K562 (cell line): ENCODE measurements around the gene CPNE1. TPM values are rescaled to one million over a fixed set of nuclear protein-coding genes. Genes with fewer than 3 reads are reported as not detected.

ENCODE experiments used
- ATAC-seq: fragments of 200-7000 bp; cut with Tn5 transposase; 3 replicates; pipeline ENCODE4 v1.9.1; 2020; ENCODE audit warnings: moderate library complexity
- BruUV-seq: library from RNA; stranded (reverse); fragments of 400-500 nt; replicated peaks from 2 replicates; lab custom pipeline; 2021; lab: Mats Ljungman, UMichigan
- CTCF ChIA-PET: fragments of 300-600 bp; formaldehyde crosslinking; extraction: SDS; loops from one replicate; lab custom pipeline; 2021; ENCODE audit warnings: low intra/inter-chr PET ratio; lab: Yijun Ruan, JAX
- POLR2A ChIA-PET: fragments of 300-600, 350-650 bp; sonication (Branson Sonifier 250); formaldehyde crosslinking; extraction: SDS; loops from one replicate; lab custom pipeline; 2021; ENCODE audit warnings: antibody characterized with exemption, inconsistent platforms; lab: Yijun Ruan, JAX
- DNase-seq, 4 experiments: peaks; one replicate each; pipeline versions ENCODE4 v3.0.0 to v3.0.0-alpha.2; 2011 to 2018; ENCODE audit warnings: low spot score in 3 of 4, mixed read lengths in 3 of 4; ENCODE audit errors: extremely low read depth in 1 of 4
- FAIRE-seq: peaks from 2 replicates; lab custom pipeline; 2011; peaks lifted over from hg19 to GRCh38; lab: Jason Lieb, UNC
- H2AFZ ChIP-seq: 2 replicates; pipeline ENCODE4 v1.6.0; 2011; ENCODE audit warnings: low read depth, low read length, control low read depth, inconsistent platforms
- H3K27ac ChIP-seq: fragments of 200-600 bp; 3 replicates; pipeline ENCODE4 v1.8.0; 2011; ENCODE audit warnings: low read depth, mild to moderate bottlenecking, control low read depth, inconsistent platforms, low read length, moderate library complexity, mixed read lengths; ENCODE audit errors: extremely low read depth
- H3K27me3 ChIP-seq, 2 experiments: fragments of 300-600 bp in 1 of 2; 2 replicates in 1 of 2; 3 replicates in 1 of 2; pipeline versions ENCODE4 v1.6.0 to v1.8.0; 2011; ENCODE audit warnings: inconsistent platforms in 2 of 2, low read length in 2 of 2, mild to moderate bottlenecking in 1 of 2, mixed read lengths in 1 of 2, moderate library complexity in 1 of 2; ENCODE audit not compliant: control insufficient read depth in 2 of 2, insufficient read depth in 2 of 2
- H3K36me3 ChIP-seq: fragments of 300-600 bp; 3 replicates; pipeline ENCODE4 v1.8.0; 2011; ENCODE audit warnings: mild to moderate bottlenecking, low read length, inconsistent platforms; ENCODE audit not compliant: control insufficient read depth, insufficient read depth
- H3K4me1 ChIP-seq, 2 experiments: fragments of 200-600 bp in 1 of 2; replicated peaks in 1 of 2; 2 replicates in 1 of 2; 3 replicates in 1 of 2; pipeline versions ENCODE4 v1.5.1 to v1.8.0; 2011; ENCODE audit warnings: inconsistent platforms in 2 of 2, low read length in 2 of 2, mild to moderate bottlenecking in 1 of 2, mixed read lengths in 1 of 2, moderate library complexity in 1 of 2; ENCODE audit not compliant: control insufficient read depth in 2 of 2, insufficient read depth in 2 of 2
- H3K4me2 ChIP-seq: 2 replicates; pipeline ENCODE4 v1.6.1; 2011; ENCODE audit warnings: low read length, control low read depth, inconsistent platforms, mixed read lengths; ENCODE audit not compliant: insufficient read depth
- H3K4me3 ChIP-seq: fragments of 200-600 bp; sonication (generic), shearing (Covaris generic); 2 replicates; pipeline ENCODE4 v1.5.1; 2016; ENCODE audit warnings: control low read depth, inconsistent platforms
- H3K79me2 ChIP-seq: fragments of 200-600 bp; 3 replicates; pipeline ENCODE4 v1.8.0; 2011; ENCODE audit warnings: low read length, inconsistent platforms; ENCODE audit not compliant: control insufficient read depth, insufficient read depth
- H3K9ac ChIP-seq, 2 experiments: 2 replicates each; pipeline versions ENCODE4 v1.6.0 to v1.6.1; 2011; ENCODE audit warnings: low read depth in 2 of 2, low read length in 2 of 2, control low read depth in 1 of 2, inconsistent platforms in 1 of 2, mild to moderate bottlenecking in 1 of 2, mixed read lengths in 1 of 2; ENCODE audit not compliant: insufficient read depth in 1 of 2
- H3K9me1 ChIP-seq: one replicate; pipeline ENCODE4 v1.6.0; 2011; ENCODE audit warnings: inconsistent platforms, mild to moderate bottlenecking, low read length, moderate library complexity; ENCODE audit not compliant: control insufficient read depth, insufficient read depth
- H3K9me3 ChIP-seq: replicated peaks from 2 replicates; pipeline ENCODE4 v1.5.1; 2011; ENCODE audit warnings: low read depth, low read length, inconsistent platforms; ENCODE audit not compliant: control insufficient read depth, insufficient read depth
- H4K20me1 ChIP-seq: replicated peaks from 2 replicates; pipeline ENCODE4 v1.6.1; 2011; ENCODE audit warnings: low read length, inconsistent platforms, mixed read lengths; ENCODE audit not compliant: control insufficient read depth, insufficient read depth
- BHLHE40 ChIP-seq: IDR thresholded peaks from 2 replicates; pipeline ENCODE4 v1.6.1; 2011; ENCODE audit warnings: low read length, improper control_type of control experiment
- CBX2 ChIP-seq: fragments of 200-600 bp; sonication (generic); IDR thresholded peaks from one replicate; pipeline ENCODE4 v1.6.1; 2012; ENCODE audit warnings: mild to moderate bottlenecking, low read length, inconsistent platforms; ENCODE audit not compliant: insufficient read depth, poor library complexity, severe bottlenecking
- DNMT1 ChIP-seq: fragments of 450-650 bp; IDR thresholded peaks from 2 replicates; pipeline ENCODE4 v1.6.1; 2016; ENCODE audit warnings: antibody characterized with exemption, mild to moderate bottlenecking
- ETV1 ChIP-seq: fragments of 450-650 bp; conservative IDR thresholded peaks from 2 replicates; pipeline ENCODE4 v1.6.1; 2016; ENCODE audit warnings: missing genetic modification characterization, control low read depth, low read depth, missing compliant biosample characterization
- HDAC2 ChIP-seq: fragments of 450-650 bp; IDR thresholded peaks from 2 replicates; pipeline ENCODE4 v1.6.1; 2016; ENCODE audit warnings: mild to moderate bottlenecking
- L3MBTL2 ChIP-seq: fragments of 450-650 bp; IDR thresholded peaks from 2 replicates; pipeline ENCODE4 v1.6.1; 2016; ENCODE audit warnings: mild to moderate bottlenecking, moderate library complexity
- MYC ChIP-seq, 2 experiments: fragments of 250-450 bp in 1 of 2; sonication (Bioruptor Pico) in 1 of 2; IDR thresholded peaks; 2 replicates each; pipeline versions ENCODE4 v1.5.1 to v1.6.1; 2012 to 2021; ENCODE audit warnings: low read depth in 2 of 2, borderline replicate concordance in 1 of 2, improper control_type of control experiment in 1 of 2, low read length in 1 of 2, mild to moderate bottlenecking in 1 of 2, moderate library complexity in 1 of 2
- NCOA1 ChIP-seq: fragments of 450-650 bp; IDR thresholded peaks from 2 replicates; pipeline ENCODE4 v1.6.1; 2016; ENCODE audit warnings: low read depth
- PHF8 ChIP-seq: fragments of 200-600 bp; sonication (generic); IDR thresholded peaks from 2 replicates; pipeline ENCODE4 v1.6.1; 2012; ENCODE audit warnings: mixed run types, mild to moderate bottlenecking, inconsistent platforms, low read length, moderate library complexity, borderline replicate concordance
- POLR2B ChIP-seq: fragments of 450-650 bp; IDR thresholded peaks from 2 replicates; pipeline ENCODE4 v1.6.1; 2018; ENCODE audit warnings: low read depth; ENCODE audit not compliant: partially characterized antibody
- SETDB1 ChIP-seq: IDR thresholded peaks from one replicate; pipeline ENCODE4 v1.6.1; 2012; ENCODE audit warnings: low read length, control low read depth, inconsistent platforms
- SMARCA5 ChIP-seq: fragments of 450-650 bp; IDR thresholded peaks from 2 replicates; pipeline ENCODE4 v1.6.1; 2016
- STAT5A ChIP-seq: IDR thresholded peaks from 2 replicates; pipeline ENCODE4 v1.6.1; 2012; ENCODE audit warnings: low read length, inconsistent platforms, borderline replicate concordance
- TAF9B ChIP-seq: fragments of 450-650 bp; IDR thresholded peaks from 2 replicates; pipeline ENCODE4 v1.6.1; 2018; ENCODE audit warnings: mild to moderate bottlenecking; ENCODE audit not compliant: partially characterized antibody
- TCF3 ChIP-seq: sonication (generic); formaldehyde crosslinking; IDR thresholded peaks from 2 replicates; pipeline ENCODE4 v1.4.0; 2020; ENCODE audit warnings: mild to moderate bottlenecking, missing genetic modification reagents
- ZBTB17 ChIP-seq: fragments of 450-650 bp; formaldehyde crosslinking; IDR thresholded peaks from 2 replicates; pipeline ENCODE4 v1.4.0; 2020; ENCODE audit warnings: mild to moderate bottlenecking
- ZSCAN29 ChIP-seq: fragments of 450-650 bp; IDR thresholded peaks from 2 replicates; pipeline ENCODE4 v1.6.1; 2017
- WGBS: fragments of 100-300 bp; shearing (Covaris generic); methylation state at CpG from one replicate; pipeline ENCODE4 v1.1.6; 2016; ENCODE audit warnings: low coverage, mixed read lengths; ENCODE audit not compliant: insufficient coverage; ENCODE audit errors: missing lambda C conversion rate; 5-methylcytosine and 5-hydroxymethylcytosine counted together
- in situ Hi-C: fragments of 300-500 bp; cut with MboI; formaldehyde crosslinking; loops from 4 replicates; pipeline ENCODE4 v1.15.0; 2018; ENCODE audit warnings: inconsistent platforms, mixed read lengths
- intact Hi-C: fragments of 100-400 bp; cut with micrococcal nuclease; formaldehyde crosslinking; loops from 2 replicates; pipeline ENCODE4 v1.14.2; 2022
- polyA plus RNA-seq, 8 experiments: library from polyadenylated mRNA; depleted of rRNA in 4 of 8; stranded (reverse) in 5 of 8; unstranded in 3 of 8; fragments of >200 nt; fragmentation: Nextera tagmentation in 2 of 8; fragmentation: Illumina TruSeq in 1 of 8; extraction: Ambion mirVana in 2 of 8; extraction: Trizol in 1 of 8; gene quantifications; 2 replicates each; pipeline versions ENCODE4 v1.2.1 to v1.2.3, GENCODE V29; 2011 to 2014; ENCODE audit warnings: inconsistent platforms in 1 of 8, missing spikeins in 1 of 8
- total RNA-seq, 7 experiments: library from RNA; depleted of rRNA in 6 of 7; stranded (reverse); fragments of >200 nt in 6 of 7; fragmentation: Illumina TruSeq in 2 of 7; extraction: Trizol in 2 of 7; gene quantifications; 2 replicates each; pipeline versions ENCODE4 v1.2.1 to v1.2.3, GENCODE V29; 2011 to 2021; ENCODE audit warnings: low replicate concordance in 1 of 7
- TF ChIP-seq, protein P1 (sequence below), 2 experiments: IDR thresholded peaks; 2 replicates each; pipeline ENCODE4 v1.6.1; 2011; ENCODE audit warnings: borderline replicate concordance in 1 of 2, control low read depth in 1 of 2, low read depth in 1 of 2, low read length in 1 of 2, mild to moderate bottlenecking in 1 of 2, mixed read lengths in 1 of 2, moderate library complexity in 1 of 2; ENCODE audit not compliant: insufficient read depth in 1 of 2, insufficient read length in 1 of 2, poor library complexity in 1 of 2, severe bottlenecking in 1 of 2; ENCODE audit errors: extremely low read depth in 1 of 2
- TF ChIP-seq, protein P2 (sequence below): fragments of 250-450 bp; sonication (Bioruptor Pico); IDR thresholded peaks from 2 replicates; pipeline ENCODE4 v1.6.1; 2021; ENCODE audit warnings: mild to moderate bottlenecking
- TF ChIP-seq, protein P3 (sequence below): fragments of 250-450 bp; sonication (Bioruptor Pico); IDR thresholded peaks from 2 replicates; pipeline ENCODE4 v1.5.0; 2020; ENCODE audit warnings: mild to moderate bottlenecking

The CPNE1 gene
- total and polyA plus RNA-seq, 9 of the 15 experiments (the other 6 are each of a cell fraction or from before 2014, with no cell fraction given): 42.1 to 102 (median 56.0) TPM

DNA sequence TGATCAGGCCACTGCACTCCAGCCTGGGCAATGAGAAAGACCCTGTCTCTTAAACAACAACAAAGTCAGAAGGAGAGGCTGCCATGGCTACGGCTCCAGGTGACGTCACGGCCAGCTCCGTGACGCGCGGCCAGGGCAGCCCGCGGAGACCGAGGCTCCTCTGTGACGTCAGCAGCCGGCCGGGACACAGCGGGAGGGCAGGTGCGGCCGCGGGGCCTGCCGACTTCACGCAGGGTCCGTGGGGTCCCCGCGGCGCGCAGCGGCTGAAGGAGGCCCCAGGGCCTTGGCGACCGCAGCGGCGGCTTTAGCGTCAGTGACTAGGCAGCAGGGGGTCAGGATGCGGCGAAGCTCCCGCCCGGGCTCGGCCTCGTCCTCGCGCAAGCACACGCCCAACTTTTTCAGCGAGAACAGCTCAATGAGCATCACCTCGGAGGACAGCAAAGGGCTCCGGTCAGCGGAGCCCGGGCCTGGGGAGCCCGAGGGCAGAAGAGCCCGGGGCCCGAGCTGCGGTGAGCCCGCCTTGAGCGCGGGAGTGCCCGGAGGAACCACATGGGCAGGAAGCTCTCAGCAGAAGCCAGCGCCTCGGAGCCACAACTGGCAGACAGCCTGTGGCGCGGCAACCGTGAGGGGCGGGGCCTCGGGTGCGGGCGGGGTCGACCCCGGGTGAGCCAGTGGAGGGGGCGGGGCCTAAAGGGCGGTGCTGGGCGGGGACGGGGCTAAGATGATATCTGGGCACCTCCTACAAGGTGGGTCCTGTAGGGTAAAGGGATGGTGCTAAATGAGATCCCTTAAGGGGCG is 48.8 kb downstream of the CPNE1 start, which contains the start of gene SPAG4:
SPAG4 (plus strand) TSS at position 163 of the 798 bp plus-strand sequence; CDS start at position 338, 175 bp downstream.
- ATAC-seq: peak; percentile 92
- BruUV-seq: TSS peak; percentile 85
- TF ChIP-seq TAF9B: no peak
- no peak for TF ChIP-seq TCF3 (CRISPR knock-in tag)
- TF ChIP-seq ZSCAN29: no peak
- TF ChIP-seq BHLHE40: no peak
- TF ChIP-seq DNMT1: no peak
- no peak for TF ChIP-seq STAT5A
- peak; percentile 97; the same call in 1 of the 2 replicates for TF ChIP-seq NCOA1
- no peak for TF ChIP-seq ZBTB17 (CRISPR knock-in tag)
- TF ChIP-seq SETDB1: no peak
- TF ChIP-seq SMARCA5: no peak
- TF ChIP-seq HDAC2: peak; percentile 30; the same call in 1 of the 2 replicates
- TF ChIP-seq POLR2B: peak; percentile 73
- no peak for TF ChIP-seq ETV1 (tag)
- TF ChIP-seq, protein P1, sequence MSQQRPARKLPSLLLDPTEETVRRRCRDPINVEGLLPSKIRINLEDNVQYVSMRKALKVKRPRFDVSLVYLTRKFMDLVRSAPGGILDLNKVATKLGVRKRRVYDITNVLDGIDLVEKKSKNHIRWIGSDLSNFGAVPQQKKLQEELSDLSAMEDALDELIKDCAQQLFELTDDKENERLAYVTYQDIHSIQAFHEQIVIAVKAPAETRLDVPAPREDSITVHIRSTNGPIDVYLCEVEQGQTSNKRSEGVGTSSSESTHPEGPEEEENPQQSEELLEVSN (IDR thresholded peaks at IDR 0.05; ENCODE audit: borderline replicate concordance in 1 of 2, extremely low read depth in 1 of 2, insufficient read depth in 1 of 2, insufficient read length in 1 of 2, low read depth in 1 of 2, low read length in 1 of 2, poor library complexity in 1 of 2, severe bottlenecking in 1 of 2): peak; percentile 89 to 91
- peak; percentile 59; the same call in 1 of the 2 replicates for TF ChIP-seq PHF8
- TF ChIP-seq CBX2: no peak
- TF ChIP-seq, protein P2, sequence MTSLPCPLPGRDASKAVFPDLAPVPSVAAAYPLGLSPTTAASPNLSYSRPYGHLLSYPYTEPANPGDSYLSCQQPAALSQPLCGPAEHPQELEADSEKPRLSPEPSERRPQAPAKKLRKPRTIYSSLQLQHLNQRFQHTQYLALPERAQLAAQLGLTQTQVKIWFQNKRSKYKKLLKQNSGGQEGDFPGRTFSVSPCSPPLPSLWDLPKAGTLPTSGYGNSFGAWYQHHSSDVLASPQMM: no peak
- peak; percentile 99 for TF ChIP-seq L3MBTL2
- peak; percentile 67 for TF ChIP-seq MYC (IDR thresholded peaks at IDR 0.05; ENCODE audit: low read depth, low read length)
- TF ChIP-seq MYC (CRISPR knock-in tag; IDR thresholded peaks at IDR 0.05; ENCODE audit: borderline replicate concordance, low read depth): no peak
- TF ChIP-seq, protein P3, sequence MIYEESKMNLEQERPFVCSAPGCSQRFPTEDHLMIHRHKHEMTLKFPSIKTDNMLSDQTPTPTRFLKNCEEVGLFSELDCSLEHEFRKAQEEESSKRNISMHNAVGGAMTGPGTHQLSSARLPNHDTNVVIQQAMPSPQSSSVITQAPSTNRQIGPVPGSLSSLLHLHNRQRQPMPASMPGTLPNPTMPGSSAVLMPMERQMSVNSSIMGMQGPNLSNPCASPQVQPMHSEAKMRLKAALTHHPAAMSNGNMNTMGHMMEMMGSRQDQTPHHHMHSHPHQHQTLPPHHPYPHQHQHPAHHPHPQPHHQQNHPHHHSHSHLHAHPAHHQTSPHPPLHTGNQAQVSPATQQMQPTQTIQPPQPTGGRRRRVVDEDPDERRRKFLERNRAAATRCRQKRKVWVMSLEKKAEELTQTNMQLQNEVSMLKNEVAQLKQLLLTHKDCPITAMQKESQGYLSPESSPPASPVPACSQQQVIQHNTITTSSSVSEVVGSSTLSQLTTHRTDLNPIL (CRISPR knock-in tag): no peak

More for the DNA sequence above, 48.8 kb downstream of the CPNE1 start, which contains the start of gene SPAG4:
- peak within 1 kb of the TSS; percentile 49 for H3K4me3 ChIP-seq
- H3K9ac ChIP-seq: peak within 1 kb of the TSS; percentile 60 to 97
- 0 out of 3 replicates have a peak, but pooled peaks cover 4% of the 10 kb centered on the region for H3K79me2 ChIP-seq
- peak within 1 kb of the TSS; percentile 75 for H3K4me2 ChIP-seq
- FAIRE-seq: no peak
- CTCF ChIA-PET: no interaction called here
- peak; percentile 83 to 100 (median 100) for DNase-seq
- intact Hi-C loops (loop anchor here (2.0 to 10.0 kb wide), 3 partner anchors 46 to 151 kb away; partner anchors contain the start of genes CPNE1, NFS1, RBM12 and ROMO1), in situ Hi-C loops (no loop called here)
- no peaks in the 10 kb centered on the region for H4K20me1 ChIP-seq
- WGBS: 2% methylated on average over 61 of the region's 68 CpGs
- H3K36me3 ChIP-seq: no peaks in the 10 kb centered on the region
- H3K4me1 ChIP-seq: peaks cover 14 to 45% of the 10 kb centered on the region in 2 experiments; a peak in 4 of 5 replicates
- H3K27me3 ChIP-seq: no peaks in the 10 kb centered on the region
- H3K9me1 ChIP-seq: no peaks in the 10 kb centered on the region
- no peaks in the 10 kb centered on the region for H3K9me3 ChIP-seq
- POLR2A ChIA-PET: interaction anchor here (0.6 to 2.2 kb wide), 16 partner anchors 9 to 729 kb away, joined by 3 to 9 read pairs (median 4); partner anchors contain the start of gene RBM39
- H3K27ac ChIP-seq: peak within 1 kb of the TSS; percentile 94
- peak within 1 kb of the TSS; percentile 96 for H2AFZ ChIP-seq
